WTC11 (cell line): Measurements from ENCODE around the gene CXCL3. TPM values are rescaled to one million over a fixed set of nuclear protein-coding genes. Genes with fewer than 3 reads are reported as not detected.

Experiments
- ATAC-seq: fragments of 200-7000 bp; cut with Tn5 transposase; 2 replicates; pipeline ENCODE4 v1.10.0; 2021; ENCODE audit warnings: mild to moderate bottlenecking, moderate library complexity
- CTCF ChIA-PET: fragments of 300-600 bp; sonication (Branson Sonifier 250); formaldehyde crosslinking; loops from one replicate; lab custom pipeline; 2021; ENCODE audit warnings: antibody characterized with exemption; lab: Charles Lee
- POLR2A ChIA-PET: fragments of 350-600 bp; sonication (Branson Sonifier 250); formaldehyde crosslinking; loops from one replicate; lab custom pipeline; 2021; ENCODE audit warnings: antibody characterized with exemption; lab: Charles Lee
- DNase-seq: peaks from one replicate; pipeline ENCODE4 v3.0.0; 2021; ENCODE audit warnings: low spot score
- H3K27ac Mint-ChIP-seq: 2 replicates; pipeline ENCODE4 v1.8.0; 2021; ENCODE audit warnings: mixed read lengths
- H3K27me3 Mint-ChIP-seq: 2 replicates; pipeline ENCODE4 v1.8.0; 2021; ENCODE audit warnings: low read depth, mild to moderate bottlenecking, moderate library complexity, mixed read lengths
- H3K36me3 Mint-ChIP-seq: 2 replicates; pipeline ENCODE4 v1.8.0; 2021; ENCODE audit warnings: mixed read lengths
- H3K4me1 Mint-ChIP-seq: 2 replicates; pipeline ENCODE4 v1.8.0; 2022; ENCODE audit warnings: mixed read lengths
- H3K4me3 Mint-ChIP-seq: 2 replicates; pipeline ENCODE4 v1.8.0; 2021; ENCODE audit warnings: mild to moderate bottlenecking, moderate library complexity, mixed read lengths
- H3K9me3 Mint-ChIP-seq: 2 replicates; pipeline ENCODE4 v1.8.0; 2021; ENCODE audit warnings: mixed read lengths
- ATF6 ChIP-seq: sonication (generic); formaldehyde crosslinking; IDR thresholded peaks from 2 replicates; pipeline ENCODE4 v1.8.1; 2023; ENCODE audit warnings: mild to moderate bottlenecking, missing genetic modification reagents
- CREM ChIP-seq: sonication (generic); formaldehyde crosslinking; IDR thresholded peaks from 2 replicates; pipeline ENCODE4 v1.8.1; 2022; ENCODE audit warnings: mild to moderate bottlenecking, missing genetic modification reagents, moderate library complexity
- FOXJ3 ChIP-seq: sonication (generic); formaldehyde crosslinking; IDR thresholded peaks from 2 replicates; pipeline ENCODE4 v1.9.0; 2021; ENCODE audit warnings: missing genetic modification reagents, mild to moderate bottlenecking, borderline replicate concordance
- GRHL2 ChIP-seq: fragments of 250-450 bp; sonication (Bioruptor Pico); IDR thresholded peaks from 2 replicates; pipeline ENCODE4 v1.8.0; 2022; ENCODE audit warnings: mild to moderate bottlenecking, moderate library complexity; ENCODE audit not compliant: insufficient replicate concordance, severe bottlenecking
- HMGXB4 ChIP-seq: sonication (generic); formaldehyde crosslinking; IDR thresholded peaks from 2 replicates; pipeline ENCODE4 v1.8.1; 2023; ENCODE audit warnings: mild to moderate bottlenecking, moderate library complexity, missing genetic modification reagents
- JUN ChIP-seq: sonication (generic); formaldehyde crosslinking; IDR thresholded peaks from 2 replicates; pipeline ENCODE4 v1.8.0; 2023; ENCODE audit warnings: mild to moderate bottlenecking, missing genetic modification reagents
- NFE2L1 ChIP-seq: sonication (generic); formaldehyde crosslinking; IDR thresholded peaks from 2 replicates; pipeline ENCODE4 v1.8.1; 2023; ENCODE audit warnings: missing genetic modification reagents
- NR3C1 ChIP-seq: sonication (generic); formaldehyde crosslinking; conservative IDR thresholded peaks from 2 replicates; pipeline ENCODE4 v1.8.1; 2023; ENCODE audit warnings: low read depth, mild to moderate bottlenecking, missing genetic modification reagents
- RORB ChIP-seq: fragments of 250-450 bp; sonication (Bioruptor Pico); IDR thresholded peaks from 2 replicates; pipeline ENCODE4 v1.9.0; 2021; ENCODE audit warnings: mild to moderate bottlenecking
- SMAD3 ChIP-seq: sonication (generic); formaldehyde crosslinking; IDR thresholded peaks from 2 replicates; pipeline ENCODE4 v1.8.0; 2022; ENCODE audit warnings: missing genetic modification reagents, mild to moderate bottlenecking, borderline replicate concordance
- SMAD4 ChIP-seq: sonication (generic); formaldehyde crosslinking; IDR thresholded peaks from 2 replicates; pipeline ENCODE4 v1.8.0; 2022; ENCODE audit warnings: mild to moderate bottlenecking, missing genetic modification reagents
- SOX15 ChIP-seq: fragments of 250-450 bp; sonication (Bioruptor Pico); IDR thresholded peaks from 2 replicates; pipeline ENCODE4 v1.9.0; 2021; ENCODE audit warnings: mild to moderate bottlenecking
- ZBTB43 ChIP-seq: sonication (generic); formaldehyde crosslinking; IDR thresholded peaks from 2 replicates; pipeline ENCODE4 v1.8.1; 2023; ENCODE audit warnings: mild to moderate bottlenecking, missing genetic modification reagents
- ZNF121 ChIP-seq: sonication (generic); formaldehyde crosslinking; IDR thresholded peaks from 2 replicates; pipeline ENCODE4 v1.8.0; 2023; ENCODE audit warnings: missing genetic modification reagents
- ZNF232 ChIP-seq: sonication (generic); formaldehyde crosslinking; IDR thresholded peaks from 2 replicates; pipeline ENCODE4 v1.8.0; 2022; ENCODE audit warnings: mild to moderate bottlenecking, missing genetic modification reagents
- ZNF281 ChIP-seq: sonication (generic); formaldehyde crosslinking; IDR thresholded peaks from 2 replicates; pipeline ENCODE4 v1.8.0; 2023; ENCODE audit warnings: mild to moderate bottlenecking, missing genetic modification reagents
- total RNA-seq: library from RNA; stranded (reverse); gene quantifications from 3 replicates; pipeline ENCODE4 v1.2.3, GENCODE V29; 2021
- TF ChIP-seq, protein P1 (sequence below): fragments of 250-450 bp; sonication (Bioruptor Pico); IDR thresholded peaks from 2 replicates; pipeline ENCODE4 v1.9.0; 2021; ENCODE audit warnings: mild to moderate bottlenecking, borderline replicate concordance

CXCL3 gene
- total RNA-seq, 1 experiment from 2014 or later, result 3.5 TPM

GRCh38 chr4:74056858-74057562, 18.5 kb upstream of the CXCL3 start:
- POLR2A ChIA-PET, result no interaction called here
- ATAC-seq, result no peak
- TF ChIP-seq SMAD4, result no peak
- no peak for TF ChIP-seq ZNF121 (CRISPR knock-in tag)
- no peak for TF ChIP-seq CREM (CRISPR knock-in tag)
- no peak for TF ChIP-seq SOX15
- TF ChIP-seq NR3C1 (CRISPR knock-in tag), result no peak
- TF ChIP-seq RORB, result no peak
- no peak for TF ChIP-seq ZNF232 (CRISPR knock-in tag)
- TF ChIP-seq JUN (CRISPR knock-in tag), result no peak
- TF ChIP-seq FOXJ3 (CRISPR knock-in tag), result no peak
- TF ChIP-seq HMGXB4, result no peak
- no peak for TF ChIP-seq SMAD3 (CRISPR knock-in tag)
- H3K9me3 Mint-ChIP-seq, result peaks cover 9% of the 10 kb centered on the region
- H3K27me3 Mint-ChIP-seq, result no peaks in the 10 kb centered on the region
- peaks cover 5% of the 10 kb centered on the region for H3K36me3 Mint-ChIP-seq
- CTCF ChIA-PET, result interaction anchor here (0.6 to 1.5 kb wide), 5 partner anchors 15 to 322 kb away, joined by 3 to 9 read pairs (median 3); partner anchors contain the start of genes CXCL3 and CXCL5
- no peak for DNase-seq
- H3K27ac Mint-ChIP-seq, result no peak overlapping the region
- no peak overlapping the region for H3K4me3 Mint-ChIP-seq
- H3K4me1 Mint-ChIP-seq, result peaks cover 23% of the 10 kb centered on the region

DNA sequence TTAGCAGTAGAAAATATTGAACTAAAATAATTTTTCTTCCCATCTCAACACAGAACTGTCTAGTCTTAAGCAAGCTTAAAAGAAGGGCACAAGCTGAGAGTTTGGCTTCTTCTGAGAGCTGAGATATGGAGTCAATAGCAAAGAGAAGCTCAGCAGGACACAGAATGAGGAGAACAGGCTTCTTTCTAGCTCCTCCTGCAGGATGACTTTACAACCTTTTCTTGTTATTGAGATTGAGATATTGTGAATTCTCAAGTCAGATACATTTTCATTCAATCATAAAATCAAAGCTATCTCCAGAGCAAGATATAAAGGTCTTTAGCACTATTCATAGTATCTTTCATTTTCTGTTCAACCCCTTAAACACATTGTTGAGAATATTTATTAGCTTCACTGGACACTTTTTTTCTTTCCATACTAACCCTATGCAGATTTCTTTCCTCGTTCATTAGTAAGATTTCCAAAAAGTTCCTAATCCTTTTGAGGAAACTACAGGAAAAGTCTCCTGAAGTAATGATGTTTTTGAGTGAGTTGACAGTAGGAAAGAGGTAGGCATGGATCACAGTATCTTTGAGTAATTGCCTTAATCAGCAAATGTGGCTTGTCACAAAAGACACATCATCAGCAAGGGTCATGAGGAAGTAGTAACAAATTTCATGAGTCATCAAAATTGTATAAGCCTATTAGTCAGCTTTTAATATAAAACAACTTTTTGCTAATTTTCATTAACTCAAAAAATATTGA, 17.8 kb upstream of the CXCL3 start:
- H3K27ac Mint-ChIP-seq, result no peak overlapping the region
- ATAC-seq (no peak), DNase-seq (no peak)
- POLR2A ChIA-PET, result no interaction called here
- H3K4me3 Mint-ChIP-seq, result no peak overlapping the region
- H3K9me3 Mint-ChIP-seq, result peaks cover 6% of the 10 kb centered on the region
- no peaks in the 10 kb centered on the region for H3K27me3 Mint-ChIP-seq
- CTCF ChIA-PET, result interaction anchor here (0.6 to 1.5 kb wide), 8 partner anchors 9 to 321 kb away, joined by 3 to 9 read pairs (median 3); partner anchors contain the start of genes CXCL3 and CXCL5
- peaks cover 3% of the 10 kb centered on the region for H3K36me3 Mint-ChIP-seq
- peaks cover 23% of the 10 kb centered on the region for H3K4me1 Mint-ChIP-seq
- TF ChIP-seq SMAD3 (CRISPR knock-in tag) (no peak), ZBTB43 (CRISPR knock-in tag) (no peak), GRHL2 (no peak), NFE2L1 (no peak), ZNF281 (CRISPR knock-in tag) (no peak), ATF6 (CRISPR knock-in tag) (no peak), HMGXB4 (no peak)
- TF ChIP-seq, protein P1, sequence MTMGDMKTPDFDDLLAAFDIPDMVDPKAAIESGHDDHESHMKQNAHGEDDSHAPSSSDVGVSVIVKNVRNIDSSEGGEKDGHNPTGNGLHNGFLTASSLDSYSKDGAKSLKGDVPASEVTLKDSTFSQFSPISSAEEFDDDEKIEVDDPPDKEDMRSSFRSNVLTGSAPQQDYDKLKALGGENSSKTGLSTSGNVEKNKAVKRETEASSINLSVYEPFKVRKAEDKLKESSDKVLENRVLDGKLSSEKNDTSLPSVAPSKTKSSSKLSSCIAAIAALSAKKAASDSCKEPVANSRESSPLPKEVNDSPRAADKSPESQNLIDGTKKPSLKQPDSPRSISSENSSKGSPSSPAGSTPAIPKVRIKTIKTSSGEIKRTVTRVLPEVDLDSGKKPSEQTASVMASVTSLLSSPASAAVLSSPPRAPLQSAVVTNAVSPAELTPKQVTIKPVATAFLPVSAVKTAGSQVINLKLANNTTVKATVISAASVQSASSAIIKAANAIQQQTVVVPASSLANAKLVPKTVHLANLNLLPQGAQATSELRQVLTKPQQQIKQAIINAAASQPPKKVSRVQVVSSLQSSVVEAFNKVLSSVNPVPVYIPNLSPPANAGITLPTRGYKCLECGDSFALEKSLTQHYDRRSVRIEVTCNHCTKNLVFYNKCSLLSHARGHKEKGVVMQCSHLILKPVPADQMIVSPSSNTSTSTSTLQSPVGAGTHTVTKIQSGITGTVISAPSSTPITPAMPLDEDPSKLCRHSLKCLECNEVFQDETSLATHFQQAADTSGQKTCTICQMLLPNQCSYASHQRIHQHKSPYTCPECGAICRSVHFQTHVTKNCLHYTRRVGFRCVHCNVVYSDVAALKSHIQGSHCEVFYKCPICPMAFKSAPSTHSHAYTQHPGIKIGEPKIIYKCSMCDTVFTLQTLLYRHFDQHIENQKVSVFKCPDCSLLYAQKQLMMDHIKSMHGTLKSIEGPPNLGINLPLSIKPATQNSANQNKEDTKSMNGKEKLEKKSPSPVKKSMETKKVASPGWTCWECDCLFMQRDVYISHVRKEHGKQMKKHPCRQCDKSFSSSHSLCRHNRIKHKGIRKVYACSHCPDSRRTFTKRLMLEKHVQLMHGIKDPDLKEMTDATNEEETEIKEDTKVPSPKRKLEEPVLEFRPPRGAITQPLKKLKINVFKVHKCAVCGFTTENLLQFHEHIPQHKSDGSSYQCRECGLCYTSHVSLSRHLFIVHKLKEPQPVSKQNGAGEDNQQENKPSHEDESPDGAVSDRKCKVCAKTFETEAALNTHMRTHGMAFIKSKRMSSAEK (CRISPR knock-in tag), result no peak
